Bone marrow (tissue), 2 donors: ENCODE data around the gene KCNIP1.

Experiments
- DNase-seq, 2 donors: peaks; one replicate each; lab custom pipeline; 2025; lab: John Stamatoyannopoulos, UW

Gene KCNIP1

DNA sequence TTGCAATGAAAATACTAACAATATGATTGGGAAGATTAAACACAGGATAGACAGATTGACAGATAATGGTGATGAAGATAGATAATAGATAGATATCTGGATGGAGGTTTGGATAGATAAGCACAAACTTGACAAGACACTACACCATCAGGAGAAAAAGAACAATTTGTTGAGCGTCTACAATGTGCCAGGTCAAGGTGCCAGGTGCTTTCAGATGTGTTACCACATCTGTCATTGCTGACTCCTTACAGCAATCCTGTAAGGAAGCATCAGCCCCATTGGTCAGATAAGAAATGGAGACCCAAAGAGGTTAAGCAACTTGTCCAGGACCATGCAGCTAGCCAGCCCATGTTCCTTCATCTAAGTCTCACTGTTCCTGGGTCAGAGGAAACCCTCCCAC, 278.1 kb downstream of the KCNIP1 start:
- no peak for DNase-seq

DNA sequence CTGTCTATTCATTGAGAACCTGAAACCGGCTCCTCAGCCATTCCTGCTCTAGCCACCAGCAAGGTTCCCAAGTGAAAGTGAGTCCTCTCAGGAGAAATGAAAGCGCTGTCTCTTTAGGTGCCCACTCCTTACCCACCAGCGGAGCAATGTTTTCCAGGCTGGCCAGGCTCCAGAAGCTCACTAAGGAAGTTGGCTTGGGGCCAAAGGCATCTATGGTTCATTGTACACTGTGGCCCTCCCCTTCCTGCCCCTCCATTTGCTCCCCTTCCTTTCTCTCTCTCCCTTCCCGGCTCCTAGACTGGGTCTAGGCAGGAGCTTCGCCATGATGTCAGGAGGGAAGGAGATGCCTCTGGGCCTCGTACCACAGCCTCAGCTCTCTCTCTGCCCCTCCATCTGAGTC, 278.6 kb downstream of the KCNIP1 start:
- DNase-seq = no peak

DNA sequence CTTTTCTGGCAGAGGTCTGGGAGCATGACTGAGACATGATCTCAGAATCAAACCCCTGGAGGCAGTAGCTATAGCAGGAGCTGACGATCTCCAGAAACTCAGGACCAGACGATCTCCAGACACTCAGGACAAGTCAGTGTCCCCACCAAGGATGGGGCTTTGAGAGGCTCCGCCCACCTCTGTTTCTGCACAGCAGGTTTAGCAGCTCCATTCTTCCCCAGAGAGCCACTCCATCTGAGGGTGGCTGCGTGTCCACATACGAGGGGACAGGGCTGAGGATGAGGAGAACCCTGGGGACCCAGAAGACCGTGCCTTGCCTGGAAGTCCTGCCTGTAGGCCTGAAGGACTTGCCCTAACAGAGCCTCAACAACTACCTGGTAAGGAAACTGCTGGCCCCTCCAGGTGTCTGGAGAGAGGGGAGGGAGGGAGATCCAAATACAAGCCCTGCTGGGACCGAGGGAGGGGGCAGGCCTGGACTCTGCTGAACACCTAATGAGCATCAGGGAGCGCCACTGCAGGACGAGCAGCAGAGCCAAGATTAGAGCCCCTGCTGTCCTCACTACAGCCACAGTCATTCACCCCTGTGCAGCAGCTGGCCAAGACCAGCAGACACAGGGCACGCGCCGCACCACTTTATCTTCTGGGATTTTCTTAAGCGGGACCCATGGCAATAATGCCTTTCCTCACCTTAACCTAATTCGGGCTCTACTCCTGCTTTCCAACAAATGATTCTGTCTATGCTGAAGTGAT, 279.9 kb downstream of the KCNIP1 start, which contains the start of gene GABRP:
TSS of gene GABRP (plus strand) at position 228 of the 750 bp plus-strand sequence. CDS start 4,891 bp downstream, outside the sequence.
- DNase-seq = no peak

DNA sequence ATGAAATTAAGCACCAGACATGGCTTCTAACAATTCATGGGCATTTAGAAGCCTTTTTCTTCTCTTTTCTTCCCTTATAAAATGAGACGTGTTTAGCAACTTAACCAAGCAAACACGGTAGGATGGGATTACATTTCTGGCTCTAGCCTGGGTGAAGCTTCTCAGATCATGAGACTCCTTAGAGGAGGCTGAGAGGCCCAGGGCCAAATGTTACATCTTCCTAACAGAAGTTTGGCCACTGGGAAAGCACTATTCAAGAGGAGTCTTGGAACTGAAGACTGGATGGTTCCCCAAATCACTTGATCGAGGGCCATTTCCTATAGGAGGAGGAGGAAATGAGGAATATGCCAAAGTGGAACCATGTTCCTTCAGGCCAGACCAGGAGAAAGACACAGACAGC, 281.6 kb downstream of the KCNIP1 start:
- DNase-seq = no peak
